SK-N-SH (cell line): ENCODE results near the gene ZBTB16. TPM values are rescaled to one million over a fixed set of nuclear protein-coding genes. Genes with fewer than 3 reads are reported as not detected.

Source experiments
- CTCF ChIA-PET: fragments of 300-600, 350-600 bp; formaldehyde crosslinking; extraction: SDS; loops from one replicate; lab custom pipeline; 2021; lab: Yijun Ruan, JAX
- POLR2A ChIA-PET: fragments of 350-600 bp; sonication (Branson Sonifier 250); formaldehyde crosslinking; extraction: SDS; loops from one replicate; lab custom pipeline; 2020; ENCODE audit warnings: antibody characterized with exemption, inconsistent platforms; lab: Yijun Ruan, JAX
- DNase-seq: peaks from one replicate; pipeline ENCODE4 v3.0.0; 2012
- H2AFZ ChIP-seq: fragments of 200-600 bp; sonication (generic); 2 replicates; pipeline ENCODE4 v1.8.1; 2016; ENCODE audit warnings: antibody characterized with exemption, mild to moderate bottlenecking, low read depth
- H3F3A ChIP-seq: fragments of 200-600 bp; sonication (generic); replicated peaks from 2 replicates; pipeline ENCODE3; 2016; ENCODE audit warnings: antibody characterized with exemption, mild to moderate bottlenecking; ENCODE audit not compliant: insufficient read depth
- H3K27ac ChIP-seq, 2 experiments: fragments of 200-500 bp in 1 of 2; fragments of 200-600 bp in 1 of 2; sonication (Bioruptor generic) in 1 of 2; sonication (generic), shearing (Covaris generic) in 1 of 2; 2 replicates each; pipeline versions ENCODE4 v1.5.1 to v1.6.1; 2014 to 2016; ENCODE audit warnings: low read depth in 2 of 2, inconsistent platforms in 1 of 2, low read length in 1 of 2, mild to moderate bottlenecking in 1 of 2, mixed read lengths in 1 of 2
- H3K27me3 ChIP-seq: fragments of 200-600 bp; sonication (generic), shearing (Covaris generic); 2 replicates; pipeline ENCODE4 v1.6.1; 2016; ENCODE audit warnings: mixed run types; ENCODE audit not compliant: insufficient read depth
- H3K36me3 ChIP-seq, 2 experiments: fragments of 200-500 bp in 1 of 2; fragments of 200-600 bp in 1 of 2; sonication (Bioruptor generic) in 1 of 2; sonication (generic) in 1 of 2; replicated peaks in 1 of 2; 2 replicates each; pipeline versions ENCODE3 to v1.5.1; 2014 to 2016; ENCODE audit warnings: low read length in 1 of 2, mild to moderate bottlenecking in 1 of 2; ENCODE audit not compliant: insufficient read depth in 2 of 2, control insufficient read depth in 1 of 2
- H3K4me1 ChIP-seq, 2 experiments: fragments of 200-500 bp in 1 of 2; fragments of 200-600 bp in 1 of 2; sonication (Bioruptor generic) in 1 of 2; sonication (generic), shearing (Covaris generic) in 1 of 2; 2 replicates each; pipeline versions ENCODE4 v1.5.1 to v1.6.1; 2014 to 2016; ENCODE audit warnings: low read depth in 1 of 2, low read length in 1 of 2, mixed run types in 1 of 2; ENCODE audit not compliant: insufficient read depth in 2 of 2, control insufficient read depth in 1 of 2
- H3K4me2 ChIP-seq: fragments of 200-600 bp; sonication (generic), shearing (Covaris generic); 2 replicates; pipeline ENCODE4 v1.6.1; 2017; ENCODE audit warnings: mixed run types
- H3K4me3 ChIP-seq, 2 experiments: fragments of 200-500 bp in 1 of 2; fragments of 200-600 bp in 1 of 2; sonication (Bioruptor generic) in 1 of 2; sonication (generic), shearing (Covaris generic) in 1 of 2; 2 replicates each; pipeline versions ENCODE4 v1.5.1 to v1.8.1; 2014 to 2016; ENCODE audit warnings: low read depth in 2 of 2, inconsistent platforms in 1 of 2, low read length in 1 of 2, mild to moderate bottlenecking in 1 of 2, mixed read lengths in 1 of 2, moderate library complexity in 1 of 2
- H3K79me2 ChIP-seq: fragments of 200-600 bp; sonication (generic); 2 replicates; pipeline ENCODE4 v1.8.1; 2017; ENCODE audit warnings: mild to moderate bottlenecking; ENCODE audit not compliant: insufficient read depth
- H3K9ac ChIP-seq: fragments of 200-600 bp; sonication (generic); 2 replicates; pipeline ENCODE4 v1.6.1; 2017; ENCODE audit warnings: mixed run types
- H3K9me2 ChIP-seq: fragments of 200-600 bp; sonication (generic); 2 replicates; pipeline ENCODE4 v1.6.1; 2017; ENCODE audit warnings: mixed run types
- H3K9me3 ChIP-seq: fragments of 200-600 bp; sonication (generic); 2 replicates; pipeline ENCODE4 v1.6.1; 2017; ENCODE audit warnings: mixed run types, mild to moderate bottlenecking, moderate library complexity
- H4K20me1 ChIP-seq: fragments of 200-600 bp; sonication (generic); 2 replicates; pipeline ENCODE4 v1.6.1; 2017; ENCODE audit warnings: mild to moderate bottlenecking, mixed run types; ENCODE audit not compliant: insufficient read depth
- EP300 ChIP-seq, 2 experiments: IDR thresholded peaks; 2 replicates each; pipeline versions ENCODE4 v1.4.0 to v1.6.1; 2012; ENCODE audit warnings: borderline replicate concordance in 1 of 2, low read depth in 1 of 2, low read length in 1 of 2
- GATA2 ChIP-seq: sonication (generic); formaldehyde crosslinking; IDR thresholded peaks from 2 replicates; pipeline ENCODE4 v1.5.0; 2020; ENCODE audit warnings: mild to moderate bottlenecking, missing genetic modification reagents
- MXI1 ChIP-seq: IDR thresholded peaks from 2 replicates; pipeline ENCODE4 v1.6.1; 2012; ENCODE audit warnings: mild to moderate bottlenecking, low read depth, low read length, improper control_type of control experiment
- POLR2AphosphoS5 ChIP-seq: IDR thresholded peaks from 2 replicates; pipeline ENCODE4 v1.6.1; 2012; ENCODE audit warnings: low read depth, low read length
- TAF1 ChIP-seq: IDR thresholded peaks from 2 replicates; pipeline ENCODE4 v1.6.1; 2012; ENCODE audit warnings: low read depth, mild to moderate bottlenecking, low read length, moderate library complexity, borderline replicate concordance
- WGBS: methylation state at CpG from one replicate; pipeline ENCODE4 v1.1.6; 2017; ENCODE audit warnings: low lambda C conversion rate; 5-methylcytosine and 5-hydroxymethylcytosine counted together
- polyA plus RNA-seq, 3 experiments: library from polyadenylated mRNA; depleted of rRNA; stranded (reverse); fragments of >200 nt; gene quantifications; 2 replicates each; pipeline ENCODE4 v1.2.3, GENCODE V29; 2012
- TF ChIP-seq, protein P1 (sequence below): IDR thresholded peaks from 2 replicates; pipeline ENCODE4 v1.6.1; 2012; ENCODE audit warnings: mild to moderate bottlenecking, low read depth, low read length, moderate library complexity
- TF ChIP-seq, protein P2 (sequence below): fragments of 200-600 bp; sonication (generic); IDR thresholded peaks from 2 replicates; pipeline ENCODE4 v1.6.1; 2017; ENCODE audit warnings: antibody characterized with exemption, mild to moderate bottlenecking, moderate library complexity
- TF ChIP-seq, protein P3 (sequence below): fragments of 150-350 bp; IDR thresholded peaks from 2 replicates; pipeline ENCODE4 v1.6.1; 2016; ENCODE audit warnings: mild to moderate bottlenecking, low read depth, low read length
- TF ChIP-seq, protein P4 (sequence below): IDR thresholded peaks from 2 replicates; pipeline ENCODE4 v1.4.0; 2012; ENCODE audit warnings: low read depth, borderline replicate concordance
- TF ChIP-seq, protein P5 (sequence below): IDR thresholded peaks from 2 replicates; pipeline ENCODE4; 2012

Gene ZBTB16
- polyA plus RNA-seq, 1 of the 3 experiments (the other 2 are of a cell fraction): not detected

DNA sequence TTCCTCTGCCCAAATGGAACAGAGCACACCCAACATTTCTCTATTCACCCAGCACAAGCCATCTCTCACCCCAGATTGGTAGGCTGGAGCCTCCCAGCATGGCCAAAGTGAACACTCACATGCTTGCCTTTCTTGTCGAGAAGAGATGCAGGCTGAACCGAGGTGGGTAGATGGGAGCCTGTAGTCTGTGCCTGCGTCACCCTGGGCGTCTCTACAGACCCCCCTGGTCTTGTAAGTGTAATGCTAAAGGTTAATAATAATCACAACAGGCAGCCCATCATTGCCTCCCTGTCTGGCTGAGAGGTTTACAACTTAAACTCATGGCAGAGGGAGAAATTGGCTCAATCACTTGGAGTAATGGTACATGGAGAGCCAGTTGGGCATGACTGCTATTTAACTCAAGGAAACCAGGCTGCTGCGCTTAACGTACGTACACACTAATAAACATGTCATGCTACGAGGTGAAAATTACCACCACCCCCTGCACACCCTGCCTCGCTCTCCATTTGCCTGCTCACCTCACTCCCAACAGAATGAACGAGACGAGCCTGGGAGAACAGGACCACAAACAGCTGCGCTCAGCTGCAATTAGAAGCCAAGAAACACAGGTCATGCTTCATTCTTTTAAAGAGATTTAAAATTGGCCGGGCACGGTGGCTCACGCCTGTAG lies 9.1 kb upstream of the ZBTB16 start:
- no peaks in the 10 kb centered on the region for H3K79me2 ChIP-seq
- 61% methylated on average over 13 of the region's 15 CpGs for WGBS

More for the DNA sequence above, 9.1 kb upstream of the ZBTB16 start:
- no peaks in the 10 kb centered on the region for H3F3A ChIP-seq
- no peak overlapping the region for H3K27ac ChIP-seq
- DNase-seq: no peak
- no peaks in the 10 kb centered on the region for H3K9me2 ChIP-seq
- H3K36me3 ChIP-seq: no peaks in the 10 kb centered on the region
- no peak overlapping the region for H3K9ac ChIP-seq
- H3K27me3 ChIP-seq: peaks cover 10% of the 10 kb centered on the region; the same call in 1 of the 2 replicates
- POLR2A ChIA-PET: no interaction called here
- no peak overlapping the region for H3K4me3 ChIP-seq
- no peak overlapping the region for H2AFZ ChIP-seq
- no peaks in the 10 kb centered on the region for H4K20me1 ChIP-seq
- TF ChIP-seq, protein P1, sequence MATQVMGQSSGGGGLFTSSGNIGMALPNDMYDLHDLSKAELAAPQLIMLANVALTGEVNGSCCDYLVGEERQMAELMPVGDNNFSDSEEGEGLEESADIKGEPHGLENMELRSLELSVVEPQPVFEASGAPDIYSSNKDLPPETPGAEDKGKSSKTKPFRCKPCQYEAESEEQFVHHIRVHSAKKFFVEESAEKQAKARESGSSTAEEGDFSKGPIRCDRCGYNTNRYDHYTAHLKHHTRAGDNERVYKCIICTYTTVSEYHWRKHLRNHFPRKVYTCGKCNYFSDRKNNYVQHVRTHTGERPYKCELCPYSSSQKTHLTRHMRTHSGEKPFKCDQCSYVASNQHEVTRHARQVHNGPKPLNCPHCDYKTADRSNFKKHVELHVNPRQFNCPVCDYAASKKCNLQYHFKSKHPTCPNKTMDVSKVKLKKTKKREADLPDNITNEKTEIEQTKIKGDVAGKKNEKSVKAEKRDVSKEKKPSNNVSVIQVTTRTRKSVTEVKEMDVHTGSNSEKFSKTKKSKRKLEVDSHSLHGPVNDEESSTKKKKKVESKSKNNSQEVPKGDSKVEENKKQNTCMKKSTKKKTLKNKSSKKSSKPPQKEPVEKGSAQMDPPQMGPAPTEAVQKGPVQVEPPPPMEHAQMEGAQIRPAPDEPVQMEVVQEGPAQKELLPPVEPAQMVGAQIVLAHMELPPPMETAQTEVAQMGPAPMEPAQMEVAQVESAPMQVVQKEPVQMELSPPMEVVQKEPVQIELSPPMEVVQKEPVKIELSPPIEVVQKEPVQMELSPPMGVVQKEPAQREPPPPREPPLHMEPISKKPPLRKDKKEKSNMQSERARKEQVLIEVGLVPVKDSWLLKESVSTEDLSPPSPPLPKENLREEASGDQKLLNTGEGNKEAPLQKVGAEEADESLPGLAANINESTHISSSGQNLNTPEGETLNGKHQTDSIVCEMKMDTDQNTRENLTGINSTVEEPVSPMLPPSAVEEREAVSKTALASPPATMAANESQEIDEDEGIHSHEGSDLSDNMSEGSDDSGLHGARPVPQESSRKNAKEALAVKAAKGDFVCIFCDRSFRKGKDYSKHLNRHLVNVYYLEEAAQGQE: no peak
- TF ChIP-seq GATA2 (CRISPR knock-in tag): no peak
- TF ChIP-seq, protein P2, sequence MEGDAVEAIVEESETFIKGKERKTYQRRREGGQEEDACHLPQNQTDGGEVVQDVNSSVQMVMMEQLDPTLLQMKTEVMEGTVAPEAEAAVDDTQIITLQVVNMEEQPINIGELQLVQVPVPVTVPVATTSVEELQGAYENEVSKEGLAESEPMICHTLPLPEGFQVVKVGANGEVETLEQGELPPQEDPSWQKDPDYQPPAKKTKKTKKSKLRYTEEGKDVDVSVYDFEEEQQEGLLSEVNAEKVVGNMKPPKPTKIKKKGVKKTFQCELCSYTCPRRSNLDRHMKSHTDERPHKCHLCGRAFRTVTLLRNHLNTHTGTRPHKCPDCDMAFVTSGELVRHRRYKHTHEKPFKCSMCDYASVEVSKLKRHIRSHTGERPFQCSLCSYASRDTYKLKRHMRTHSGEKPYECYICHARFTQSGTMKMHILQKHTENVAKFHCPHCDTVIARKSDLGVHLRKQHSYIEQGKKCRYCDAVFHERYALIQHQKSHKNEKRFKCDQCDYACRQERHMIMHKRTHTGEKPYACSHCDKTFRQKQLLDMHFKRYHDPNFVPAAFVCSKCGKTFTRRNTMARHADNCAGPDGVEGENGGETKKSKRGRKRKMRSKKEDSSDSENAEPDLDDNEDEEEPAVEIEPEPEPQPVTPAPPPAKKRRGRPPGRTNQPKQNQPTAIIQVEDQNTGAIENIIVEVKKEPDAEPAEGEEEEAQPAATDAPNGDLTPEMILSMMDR: no peak
- TF ChIP-seq EP300 (IDR thresholded peaks at IDR 0.05; ENCODE audit: borderline replicate concordance in 1 of 2, low read depth in 1 of 2, low read length in 1 of 2): no peak
- TF ChIP-seq MXI1: no peak
- TF ChIP-seq, protein P3, sequence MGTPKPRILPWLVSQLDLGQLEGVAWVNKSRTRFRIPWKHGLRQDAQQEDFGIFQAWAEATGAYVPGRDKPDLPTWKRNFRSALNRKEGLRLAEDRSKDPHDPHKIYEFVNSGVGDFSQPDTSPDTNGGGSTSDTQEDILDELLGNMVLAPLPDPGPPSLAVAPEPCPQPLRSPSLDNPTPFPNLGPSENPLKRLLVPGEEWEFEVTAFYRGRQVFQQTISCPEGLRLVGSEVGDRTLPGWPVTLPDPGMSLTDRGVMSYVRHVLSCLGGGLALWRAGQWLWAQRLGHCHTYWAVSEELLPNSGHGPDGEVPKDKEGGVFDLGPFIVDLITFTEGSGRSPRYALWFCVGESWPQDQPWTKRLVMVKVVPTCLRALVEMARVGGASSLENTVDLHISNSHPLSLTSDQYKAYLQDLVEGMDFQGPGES: no peak
- TF ChIP-seq, protein P4, sequence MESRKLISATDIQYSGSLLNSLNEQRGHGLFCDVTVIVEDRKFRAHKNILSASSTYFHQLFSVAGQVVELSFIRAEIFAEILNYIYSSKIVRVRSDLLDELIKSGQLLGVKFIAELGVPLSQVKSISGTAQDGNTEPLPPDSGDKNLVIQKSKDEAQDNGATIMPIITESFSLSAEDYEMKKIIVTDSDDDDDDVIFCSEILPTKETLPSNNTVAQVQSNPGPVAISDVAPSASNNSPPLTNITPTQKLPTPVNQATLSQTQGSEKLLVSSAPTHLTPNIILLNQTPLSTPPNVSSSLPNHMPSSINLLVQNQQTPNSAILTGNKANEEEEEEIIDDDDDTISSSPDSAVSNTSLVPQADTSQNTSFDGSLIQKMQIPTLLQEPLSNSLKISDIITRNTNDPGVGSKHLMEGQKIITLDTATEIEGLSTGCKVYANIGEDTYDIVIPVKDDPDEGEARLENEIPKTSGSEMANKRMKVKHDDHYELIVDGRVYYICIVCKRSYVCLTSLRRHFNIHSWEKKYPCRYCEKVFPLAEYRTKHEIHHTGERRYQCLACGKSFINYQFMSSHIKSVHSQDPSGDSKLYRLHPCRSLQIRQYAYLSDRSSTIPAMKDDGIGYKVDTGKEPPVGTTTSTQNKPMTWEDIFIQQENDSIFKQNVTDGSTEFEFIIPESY: no peak
- TF ChIP-seq POLR2AphosphoS5: no peak
- no peak for TF ChIP-seq TAF1
- TF ChIP-seq, protein P5, sequence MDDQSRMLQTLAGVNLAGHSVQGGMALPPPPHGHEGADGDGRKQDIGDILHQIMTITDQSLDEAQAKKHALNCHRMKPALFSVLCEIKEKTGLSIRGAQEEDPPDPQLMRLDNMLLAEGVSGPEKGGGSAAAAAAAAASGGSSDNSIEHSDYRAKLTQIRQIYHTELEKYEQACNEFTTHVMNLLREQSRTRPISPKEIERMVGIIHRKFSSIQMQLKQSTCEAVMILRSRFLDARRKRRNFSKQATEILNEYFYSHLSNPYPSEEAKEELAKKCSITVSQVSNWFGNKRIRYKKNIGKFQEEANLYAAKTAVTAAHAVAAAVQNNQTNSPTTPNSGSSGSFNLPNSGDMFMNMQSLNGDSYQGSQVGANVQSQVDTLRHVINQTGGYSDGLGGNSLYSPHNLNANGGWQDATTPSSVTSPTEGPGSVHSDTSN: no peak
- TF ChIP-seq, all 33 proteins: peak for 0
- Histone ChIP-seq H3K4me1 (peaks cover 0 to 5% of the 10 kb centered on the region in 2 experiments; a peak in 1 of 4 replicates), H3K9me3 (no peaks in the 10 kb centered on the region), H3K4me2 (no peak overlapping the region)
- CTCF ChIA-PET: interaction anchor here (1.2 to 14.1 kb wide), 3 partner anchors 15 to 212 kb away, joined by 3 to 112 read pairs (median 16); no protein-coding TSS in a partner anchor
